Measurements from ENCODE around the gene MICU2. TPM values are rescaled to one million over a fixed set of nuclear protein-coding genes. Genes with fewer than 3 reads are reported as not detected.

The MICU2 gene
- total RNA-seq, 1 experiment from 2014 or later, result 69.9 TPM

GRCh38 chr13:21518617-21519144, 85.3 kb downstream of the MICU2 start:
- H3F3A ChIP-seq (ENCODE audit: low read length, unreplicated experiment), result no peaks in the 10 kb centered on the region

GRCh38 chr13:21517576-21517975, 86.4 kb downstream of the MICU2 start:
- no peak overlapping the region for H2AFZ ChIP-seq (ENCODE audit: low read length)
- intact Hi-C loops (cut with micrococcal nuclease), result no loop called here
- H4K20me1 ChIP-seq (ENCODE audit: low read length), result no peaks in the 10 kb centered on the region
- BruUV-seq (replicated peaks), result no TSS peak
- CTCF ChIA-PET, result no interaction called here
- H3K4me3 ChIP-seq (ENCODE audit: low read length), result no peak overlapping the region
- no peak overlapping the region for H3K27ac ChIP-seq (ENCODE audit: low read length)
- POLR2A ChIA-PET (ENCODE audit: unreplicated experiment), result no interaction called here
- no peak overlapping the region for H3K9ac ChIP-seq (ENCODE audit: low read length)
- TF ChIP-seq CTCF (conservative IDR thresholded peaks at IDR 0.05; ENCODE audit: low read depth, low read length) (no peak), EZH2 (IDR thresholded peaks at IDR 0.05; ENCODE audit: low read length, unreplicated experiment) (no peak), EZH2phosphoT487 (IDR thresholded peaks at IDR 0.05; ENCODE audit: borderline replicate concordance, low read length) (no peak)
- H3K9me2 ChIP-seq (replicated peaks; ENCODE audit: low read length), result no peaks in the 10 kb centered on the region
- ATAC-seq, result no peak
- H3K4me1 ChIP-seq (ENCODE audit: insufficient read depth, low read length), result no peaks in the 10 kb centered on the region; the same call in 1 of the 2 replicates
- H3K4me2 ChIP-seq (ENCODE audit: low read length), result no peak overlapping the region
- H3K9me3 ChIP-seq (ENCODE audit: low read length), result no peaks in the 10 kb centered on the region
- H3K27me3 ChIP-seq (ENCODE audit: low read length), result no peaks in the 10 kb centered on the region
- H3K36me3 ChIP-seq (ENCODE audit: low read depth, low read length), result no peaks in the 10 kb centered on the region
- no peaks in the 10 kb centered on the region for H3F3A ChIP-seq (ENCODE audit: low read length, unreplicated experiment)
- no peak for DNase-seq
- H3K79me2 ChIP-seq (ENCODE audit: low read length), result no peaks in the 10 kb centered on the region

More at GRCh38 chr13:21518617-21519144, 85.3 kb downstream of the MICU2 start:
- no peaks in the 10 kb centered on the region for H3K79me2 ChIP-seq (ENCODE audit: low read length)
- POLR2A ChIA-PET (ENCODE audit: unreplicated experiment), result no interaction called here
- intact Hi-C loops (cut with micrococcal nuclease), result no loop called here
- no TSS peak for BruUV-seq (replicated peaks)
- no peak for TF ChIP-seq EZH2phosphoT487 (IDR thresholded peaks at IDR 0.05; ENCODE audit: borderline replicate concordance, low read length)
- no peak for TF ChIP-seq EZH2 (IDR thresholded peaks at IDR 0.05; ENCODE audit: low read length, unreplicated experiment)
- TF ChIP-seq CTCF (conservative IDR thresholded peaks at IDR 0.05; ENCODE audit: low read depth, low read length), result no peak
- no peaks in the 10 kb centered on the region for H3K27me3 ChIP-seq (ENCODE audit: low read length)
- DNase-seq (peak; percentile 31), ATAC-seq (peak; percentile 51)
- H3K27ac ChIP-seq (ENCODE audit: low read length), result no peak overlapping the region
- H3K9me2 ChIP-seq (replicated peaks; ENCODE audit: low read length), result no peaks in the 10 kb centered on the region
- CTCF ChIA-PET, result interaction anchor here (0.6 kb wide), 1 partner anchor 1282 kb away, joined by 5 read pairs; no protein-coding TSS in a partner anchor
- H3K4me1 ChIP-seq (ENCODE audit: insufficient read depth, low read length), result no peaks in the 10 kb centered on the region; the same call in 1 of the 2 replicates
- no peak overlapping the region for H3K9ac ChIP-seq (ENCODE audit: low read length)
- no peaks in the 10 kb centered on the region for H3K36me3 ChIP-seq (ENCODE audit: low read depth, low read length)
- H3K4me2 ChIP-seq (ENCODE audit: low read length), result 0 out of 2 replicates have a peak overlapping the region, but pooled peaks have one; percentile 8
- H3K9me3 ChIP-seq (ENCODE audit: low read length), result no peaks in the 10 kb centered on the region
- no peaks in the 10 kb centered on the region for H4K20me1 ChIP-seq (ENCODE audit: low read length)
- no peak overlapping the region for H3K4me3 ChIP-seq (ENCODE audit: low read length)
- H2AFZ ChIP-seq (ENCODE audit: low read length), result no peak overlapping the region

- Histone ChIP-seq H4K20me1 (ENCODE audit: low read length) (no peaks in the 10 kb centered on the region), H3K79me2 (ENCODE audit: low read length) (no peaks in the 10 kb centered on the region), H2AFZ (ENCODE audit: low read length) (no peak overlapping the region), H3K9me3 (ENCODE audit: low read length) (no peaks in the 10 kb centered on the region), H3K4me1 (ENCODE audit: insufficient read depth, low read length) (no peaks in the 10 kb centered on the region; the same call in 1 of the 2 replicates), H3K9me2 (replicated peaks; ENCODE audit: low read length) (no peaks in the 10 kb centered on the region), H3K4me3 (ENCODE audit: low read length) (no peak overlapping the region), H3K9ac (ENCODE audit: low read length) (no peak overlapping the region), H3K36me3 (ENCODE audit: low read depth, low read length) (no peaks in the 10 kb centered on the region), H3K27me3 (ENCODE audit: low read length) (no peaks in the 10 kb centered on the region), H3F3A (ENCODE audit: low read length, unreplicated experiment) (no peaks in the 10 kb centered on the region), H3K27ac (ENCODE audit: low read length) (no peak overlapping the region), H3K4me2 (ENCODE audit: low read length) (no peak overlapping the region)
- ChIA-PET POLR2A (ENCODE audit: unreplicated experiment) (no interaction called here), CTCF (interaction anchor here (0.6 kb wide), 1 partner anchor 15 kb away, joined by 7 read pairs; no protein-coding TSS in a partner anchor)
- no TSS peak for BruUV-seq (replicated peaks)
- DNase-seq, result no peak
- intact Hi-C loops (cut with micrococcal nuclease), result no loop called here
- no peak for ATAC-seq
- TF ChIP-seq CTCF (conservative IDR thresholded peaks at IDR 0.05; ENCODE audit: low read depth, low read length) (no peak), EZH2 (IDR thresholded peaks at IDR 0.05; ENCODE audit: low read length, unreplicated experiment) (no peak)
Observed at GRCh38 chr13:21516805-21517204, 87.2 kb downstream of the MICU2 start.
